Right cardiac atrium (tissue), 5 donors: ENCODE measurements around the gene SPATA1. TPM values are rescaled to one million over a fixed set of nuclear protein-coding genes. Genes with fewer than 3 reads are reported as not detected.
A peak's percentile ranks its signal among the peaks of the same experiment; 100 is the strongest.
"Not testable (repeated sequence)": the region's sequence is repeated elsewhere in the genome, so short reads cannot be mapped to it uniquely, and the experiment has no call there.

Source experiments
- ATAC-seq, 2 donors: fragments of 200-7000 bp; cut with Tn5 transposase; one replicate each; pipeline versions ENCODE4 v1.8.0 to v1.9.1; 2020; ENCODE audit warnings: moderate library complexity in 2 of 2, mild to moderate bottlenecking in 1 of 2
- DNase-seq, 3 donors: peaks; one replicate each; pipeline ENCODE4 v3.0.0-alpha.2; 2020
- H3K27ac ChIP-seq: one replicate; pipeline ENCODE4 v1.5.1; 2013; ENCODE audit warnings: mild to moderate bottlenecking, low read length, control low read depth, moderate library complexity
- H3K27me3 ChIP-seq: one replicate; pipeline ENCODE4 v1.6.1; 2013; ENCODE audit not compliant: control insufficient read depth, insufficient read depth
- H3K4me1 ChIP-seq: one replicate; pipeline ENCODE4 v1.6.1; 2013; ENCODE audit warnings: low read length; ENCODE audit not compliant: control insufficient read depth, insufficient read depth
- H3K4me3 ChIP-seq: one replicate; pipeline ENCODE4 v1.5.1; 2013; ENCODE audit warnings: low read length, control low read depth
- H3K9me3 ChIP-seq: one replicate; pipeline ENCODE4 v1.6.1; 2013; ENCODE audit warnings: low read length; ENCODE audit not compliant: control insufficient read depth
- WGBS: extraction: QIAGEN DNeasy Blood & Tissue Kit; methylation state at CpG from one replicate; pipeline ENCODE4 v1.1.7; 2013; 5-methylcytosine and 5-hydroxymethylcytosine counted together
- intact Hi-C, 4 donors: fragments of 100-400 bp; cut with DNase I; formaldehyde crosslinking; loops; one replicate each; pipeline versions ENCODE4 v1.11.0 to v1.14.0; 2022 to 2023
- polyA plus RNA-seq: library from polyadenylated mRNA; stranded (reverse); fragments of 200-250 nt; gene quantifications from one replicate; pipeline ENCODE4 v1.2.3, GENCODE V29; 2013
- total RNA-seq, 4 donors: library from RNA; stranded (reverse); fragmentation: NEBNext Ultra II Directional; extraction: Animal tissue kit (Norgen Biotek cat#: 25700); gene quantifications; one replicate each; pipeline ENCODE4 v1.2.1, GENCODE V29; 2021
- donor health status: healthy with polysubstance abuse.
- donor health status: DM: no; HTN: yes; CAD: no.
- donor health status: DM: no; HTN: no; CAD: no.
- donor health status: DM: no; HTN: yes; CAD: no; lungs with severe emphysema.
- donor health status: DM: yes; HTN: yes; CAD: no.

SPATA1 gene
- total and polyA plus RNA-seq, 5 donors: 0.57 to 2.5 (median 1.4) TPM

DNA sequence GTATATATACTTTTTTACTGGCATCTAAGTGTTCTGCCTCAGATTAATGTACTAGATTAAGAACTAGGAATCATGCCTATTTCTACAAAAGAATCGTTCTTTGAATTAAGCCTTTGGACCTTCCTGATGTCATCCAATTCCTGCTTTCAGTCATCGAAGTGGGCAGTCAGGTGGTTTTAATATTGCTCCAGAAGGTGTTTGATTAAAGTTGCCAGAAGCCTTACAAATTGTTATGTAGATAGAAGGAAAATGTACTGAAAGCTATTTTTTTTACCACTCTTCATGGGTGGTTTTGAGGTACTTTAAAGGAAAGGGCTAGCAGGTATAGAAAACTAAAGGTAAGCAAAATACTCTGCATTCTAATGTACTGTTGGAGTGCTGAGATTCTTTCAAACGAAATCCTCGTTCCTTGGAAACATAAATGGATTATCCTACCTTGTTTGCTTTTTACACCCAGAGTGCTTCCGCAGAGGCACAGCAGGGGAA is 67.3 kb downstream of the SPATA1 start:
- peak overlapping the region; percentile 75 for H3K4me3 ChIP-seq
- no peaks in the 10 kb centered on the region for H3K27me3 ChIP-seq
- no peaks in the 10 kb centered on the region for H3K9me3 ChIP-seq
- peaks cover 2% of the 10 kb centered on the region for H3K4me1 ChIP-seq
- ATAC-seq (no peak), DNase-seq (no peak)
- 16% methylated on average over 5 of the region's 5 CpGs for WGBS
- peak overlapping the region; percentile 95 for H3K27ac ChIP-seq
- intact Hi-C loops: loop anchor here in 1 of 4 donors (5.0 kb wide), 1 partner anchor 49 kb away; no protein-coding TSS in a partner anchor

DNA sequence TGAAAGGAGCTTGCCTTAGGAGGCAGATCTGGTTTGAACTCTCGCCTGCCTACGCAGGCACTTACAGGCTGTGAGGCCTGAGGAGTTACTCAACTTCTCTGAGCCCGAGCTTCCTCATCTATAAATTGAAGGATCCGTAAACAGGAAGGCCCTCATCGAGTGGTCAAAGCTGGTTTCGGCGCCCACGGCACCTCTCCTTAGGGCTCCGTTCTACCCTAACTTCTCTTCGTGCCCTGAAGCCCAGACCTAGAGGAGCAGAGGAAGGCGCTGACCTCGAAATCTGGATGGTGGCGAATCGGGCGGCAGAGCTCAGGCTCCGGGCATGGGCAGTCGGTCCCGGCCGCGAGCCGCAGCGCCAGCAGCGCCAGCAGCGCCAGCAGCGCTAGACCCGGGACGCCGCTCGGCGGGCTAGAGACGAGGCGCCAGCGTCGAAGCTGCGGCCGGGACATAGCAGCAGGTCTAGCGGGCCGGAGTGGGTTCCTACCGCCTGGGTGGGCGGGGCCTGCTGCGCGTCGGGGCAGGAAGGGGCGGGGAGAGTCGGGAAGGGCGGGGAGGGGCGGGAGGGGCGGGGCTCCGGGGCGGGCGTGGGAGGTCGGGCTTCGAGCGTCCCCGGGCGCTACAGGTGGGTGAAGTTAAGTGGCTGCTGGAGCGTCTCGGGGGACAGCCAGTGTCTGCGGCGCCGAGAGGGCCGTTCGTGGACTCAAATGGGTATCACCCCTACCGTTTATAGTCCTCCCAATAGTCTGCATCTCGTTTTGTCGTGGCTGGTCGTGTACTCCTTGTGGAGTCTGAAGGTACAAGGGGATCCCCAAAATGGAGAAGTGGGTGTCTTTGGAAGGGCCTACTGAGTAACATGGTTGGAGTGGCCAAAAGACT is 68.0 kb downstream of the SPATA1 start, which contains the start of gene CTBS:
Gene CTBS (minus strand): TSS at position 474 of the 876 bp plus-strand sequence. CDS start 25 bp downstream, at position 449.
- DNase-seq (peak; percentile 91 to 96 (median 95)), ATAC-seq (peak; percentile 98 to 99)
- H3K4me3 ChIP-seq: peak within 1 kb of the TSS; percentile 75
- peaks cover 2% of the 10 kb centered on the region for H3K4me1 ChIP-seq
- intact Hi-C loops: loop anchor here in 1 of 4 donors (5.0 kb wide), 1 partner anchor 48 kb away; no protein-coding TSS in a partner anchor
- WGBS: 1% methylated on average over 67 of the region's 67 CpGs
- no peaks in the 10 kb centered on the region for H3K9me3 ChIP-seq
- H3K27me3 ChIP-seq: no peaks in the 10 kb centered on the region
- peak within 1 kb of the TSS; percentile 95 for H3K27ac ChIP-seq

DNA sequence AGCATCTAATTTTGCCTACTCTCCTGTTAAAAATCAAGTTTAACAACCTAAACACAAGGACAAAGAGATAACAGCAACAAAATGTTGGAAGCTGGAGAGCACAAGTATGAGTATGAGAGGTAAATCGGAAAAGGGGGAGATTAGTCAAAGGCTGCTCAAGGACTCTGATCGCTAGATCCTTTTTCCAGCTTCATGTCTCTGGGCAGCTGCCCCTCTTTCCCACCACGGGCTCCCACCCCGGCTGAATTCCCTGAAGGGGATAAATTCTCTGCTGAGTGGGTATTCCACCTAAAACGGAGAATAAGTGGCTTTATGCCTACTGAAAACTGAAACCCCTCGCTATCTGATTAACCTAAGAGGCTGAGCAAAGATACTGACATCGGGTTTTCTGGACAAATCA is 68.8 kb downstream of the SPATA1 start:
- no peak for ATAC-seq
- DNase-seq: no peak
- H3K4me3 ChIP-seq: peak overlapping the region; percentile 75
- no peak overlapping the region for H3K27ac ChIP-seq
- 75% methylated on average over 7 of the region's 7 CpGs for WGBS
- no peaks in the 10 kb centered on the region for H3K27me3 ChIP-seq
- intact Hi-C loops: loop anchor here in 1 of 4 donors (5.0 kb wide), 1 partner anchor 47 kb away; no protein-coding TSS in a partner anchor
- no peaks in the 10 kb centered on the region for H3K9me3 ChIP-seq
- peaks cover 2% of the 10 kb centered on the region for H3K4me1 ChIP-seq

DNA sequence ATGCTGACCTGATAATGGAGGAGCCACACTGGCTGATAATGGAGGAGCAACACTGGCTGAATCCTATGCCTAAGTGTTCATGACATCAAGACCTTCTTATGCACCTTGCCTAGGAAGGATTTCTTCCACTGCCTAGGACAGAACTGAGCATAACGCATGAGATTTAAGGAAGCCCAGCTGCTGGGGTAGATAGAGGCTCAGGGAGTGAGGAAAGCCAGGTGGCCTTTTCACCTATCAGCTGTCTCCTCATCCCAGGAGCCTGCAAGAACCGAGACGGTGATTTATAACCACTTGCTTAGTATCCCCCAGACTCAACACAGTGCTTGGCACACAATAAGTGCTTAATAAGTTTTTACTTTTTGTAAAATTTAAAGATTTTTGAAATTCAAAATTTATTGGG is 75.5 kb downstream of the SPATA1 start:
- no peak for ATAC-seq
- H3K27me3 ChIP-seq: no peaks in the 10 kb centered on the region

DNA sequence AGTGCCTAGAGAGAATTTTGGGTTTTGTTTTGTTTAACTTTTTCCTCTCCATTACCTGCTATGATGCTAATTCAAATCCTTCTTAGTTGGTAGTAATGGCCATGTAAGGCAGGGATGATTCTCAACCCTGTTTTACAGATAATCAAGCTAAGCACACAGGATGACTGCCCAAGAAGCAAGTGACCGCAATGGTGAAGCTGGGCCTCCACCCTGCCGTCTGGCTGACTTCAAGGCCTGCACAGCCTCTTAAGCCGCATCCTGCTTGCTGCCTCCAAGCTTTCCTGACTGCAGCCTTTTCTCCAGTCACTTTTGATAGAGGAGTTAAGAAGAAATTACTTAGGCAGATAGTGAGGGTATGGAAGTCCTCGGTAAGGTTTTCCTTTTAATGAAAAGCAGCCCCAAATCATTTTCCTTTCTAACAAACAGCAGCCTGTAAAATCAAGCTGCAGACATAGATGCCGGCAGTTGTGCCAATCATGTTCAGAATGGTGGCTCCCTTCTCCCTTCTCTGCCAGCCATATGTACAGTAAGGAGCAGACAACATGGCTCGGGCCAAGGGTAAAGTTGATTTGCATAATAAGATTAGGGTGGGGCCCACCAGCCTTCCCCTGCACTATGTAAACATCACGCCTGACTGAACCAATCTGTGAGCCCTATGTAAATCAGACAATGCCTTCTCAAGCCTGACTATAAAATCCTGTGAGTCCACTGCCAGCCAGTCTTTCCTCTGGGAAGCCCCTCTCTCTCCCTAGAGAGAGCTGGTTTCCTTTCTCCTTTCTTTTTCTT is 76.8 kb downstream of the SPATA1 start:
- Histone ChIP-seq H3K27ac (no peak overlapping the region), H3K4me1 (no peaks in the 10 kb centered on the region), H3K4me3 (no peak overlapping the region), H3K27me3 (no peaks in the 10 kb centered on the region), H3K9me3 (no peaks in the 10 kb centered on the region)
- no peak for DNase-seq
- 60% methylated on average over 7 of the region's 7 CpGs for WGBS
- peak; percentile 69 to 84 for ATAC-seq
- intact Hi-C loops: no loop called here

More for the DNA sequence above, 75.5 kb downstream of the SPATA1 start:
- H3K4me3 ChIP-seq: no peak overlapping the region
- no peak overlapping the region for H3K27ac ChIP-seq
- intact Hi-C loops: no loop called here
- H3K9me3 ChIP-seq: no peaks in the 10 kb centered on the region
- WGBS: 87% methylated on average over 3 of the region's 3 CpGs
- H3K4me1 ChIP-seq: no peaks in the 10 kb centered on the region
- no peak for DNase-seq

DNA sequence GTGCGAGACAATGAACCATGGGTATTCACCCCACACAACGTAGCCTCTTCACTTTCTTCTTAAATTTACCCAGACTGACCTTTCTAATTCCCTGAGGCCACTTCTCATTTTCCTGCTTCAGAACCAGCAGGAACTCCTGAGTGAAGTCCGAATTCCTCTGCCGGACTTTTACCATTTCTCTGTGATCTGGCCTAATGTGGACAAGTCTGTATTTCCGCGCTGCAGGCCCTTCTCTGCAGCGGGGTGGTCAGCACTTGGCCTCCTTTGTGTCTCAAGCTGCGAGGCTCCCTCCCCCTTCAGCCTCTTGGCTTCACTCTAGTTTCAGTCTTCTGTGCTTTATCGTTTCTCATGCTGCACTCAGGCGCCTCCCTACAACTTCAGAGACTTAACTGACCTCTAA is 77.5 kb downstream of the SPATA1 start:
- intact Hi-C loops: no loop called here
- Histone ChIP-seq H3K27me3 (no peaks in the 10 kb centered on the region), H3K27ac (no peak overlapping the region), H3K4me3 (no peak overlapping the region), H3K4me1 (no peaks in the 10 kb centered on the region), H3K9me3 (no peaks in the 10 kb centered on the region)
- ATAC-seq: peak; percentile 57 to 75
- DNase-seq: peak in 2 of 3 donors; percentile 45 to 60
- WGBS: 39% methylated on average over 10 of the region's 10 CpGs

DNA sequence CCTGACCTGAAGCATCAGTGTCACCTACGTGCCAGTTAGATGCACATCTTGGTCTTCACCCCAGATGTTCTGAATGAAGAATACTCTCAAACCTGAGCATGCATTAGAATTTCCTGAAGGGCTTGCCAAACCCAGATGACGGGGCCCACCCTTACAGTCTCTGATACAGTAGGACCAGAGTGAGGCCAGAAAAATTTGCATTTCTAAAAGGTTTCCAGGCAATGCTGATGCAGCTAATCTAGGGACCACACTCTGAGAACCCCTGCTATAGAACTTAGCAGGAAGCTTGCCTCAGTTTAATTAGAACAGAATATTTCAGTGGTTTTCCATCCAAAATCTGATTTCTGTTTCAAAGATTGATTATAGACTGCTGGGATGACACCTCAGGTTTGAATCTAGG is 77.9 kb downstream of the SPATA1 start:
- 56% methylated on average over 2 of the region's 2 CpGs for WGBS
- H3K27ac ChIP-seq: no peak overlapping the region
- H3K27me3 ChIP-seq: no peaks in the 10 kb centered on the region
- ATAC-seq (no peak), DNase-seq (no peak)
- intact Hi-C loops: no loop called here
- no peaks in the 10 kb centered on the region for H3K9me3 ChIP-seq
- H3K4me3 ChIP-seq: no peak overlapping the region
- no peaks in the 10 kb centered on the region for H3K4me1 ChIP-seq

DNA sequence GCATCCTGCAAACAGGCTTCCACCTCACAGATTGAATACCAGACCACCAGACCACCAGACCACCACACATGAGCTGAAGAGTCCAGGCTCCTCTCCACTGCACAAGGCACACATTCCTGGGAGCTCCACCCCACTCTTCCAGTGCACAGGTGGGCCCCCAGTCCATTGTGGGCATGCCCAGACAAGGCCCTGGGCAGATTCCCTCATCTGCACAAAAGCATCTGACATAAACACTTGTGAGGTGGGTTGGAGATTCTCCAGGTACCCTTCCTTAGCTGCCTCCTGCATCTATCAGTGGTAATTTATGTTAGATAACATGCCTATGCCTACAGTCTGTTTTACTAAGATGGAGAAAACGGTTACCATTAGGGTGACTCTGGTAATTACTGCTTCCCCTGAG is 79.6 kb downstream of the SPATA1 start:
- intact Hi-C loops: no loop called here
- Histone ChIP-seq H3K27me3 (no peaks in the 10 kb centered on the region), H3K9me3 (no peaks in the 10 kb centered on the region), H3K27ac (no peak overlapping the region), H3K4me1 (no peaks in the 10 kb centered on the region), H3K4me3 (no peak overlapping the region)
- 54% methylated on average over 1 of the region's 1 CpG for WGBS
- ATAC-seq: no peak
- no peak for DNase-seq

DNA sequence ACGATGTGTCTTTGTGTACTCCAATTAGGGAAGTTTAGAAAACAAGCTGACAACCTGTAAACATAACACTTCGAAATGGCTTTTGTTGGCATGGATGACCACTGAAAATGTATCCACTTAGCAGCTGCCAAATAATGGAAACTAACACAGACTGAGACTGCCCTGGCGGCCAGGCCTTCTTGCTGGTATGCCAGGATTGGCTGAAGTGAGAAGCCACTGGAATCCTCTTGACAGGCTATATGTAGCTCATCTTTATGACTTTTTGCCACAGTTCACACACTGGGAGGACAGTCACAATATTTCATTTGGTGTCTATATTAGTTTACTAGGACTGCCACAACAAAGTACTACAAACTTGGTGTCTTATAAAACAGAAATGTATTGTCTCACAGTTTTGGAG is 80.9 kb downstream of the SPATA1 start:
- ATAC-seq: no peak
- intact Hi-C loops: no loop called here
- no peak overlapping the region for H3K27ac ChIP-seq
- no peaks in the 10 kb centered on the region for H3K9me3 ChIP-seq
- no peak for DNase-seq
- 78% methylated on average over 3 of the region's 3 CpGs for WGBS
- H3K27me3 ChIP-seq: no peaks in the 10 kb centered on the region
- H3K4me1 ChIP-seq: no peaks in the 10 kb centered on the region
- no peak overlapping the region for H3K4me3 ChIP-seq

DNA sequence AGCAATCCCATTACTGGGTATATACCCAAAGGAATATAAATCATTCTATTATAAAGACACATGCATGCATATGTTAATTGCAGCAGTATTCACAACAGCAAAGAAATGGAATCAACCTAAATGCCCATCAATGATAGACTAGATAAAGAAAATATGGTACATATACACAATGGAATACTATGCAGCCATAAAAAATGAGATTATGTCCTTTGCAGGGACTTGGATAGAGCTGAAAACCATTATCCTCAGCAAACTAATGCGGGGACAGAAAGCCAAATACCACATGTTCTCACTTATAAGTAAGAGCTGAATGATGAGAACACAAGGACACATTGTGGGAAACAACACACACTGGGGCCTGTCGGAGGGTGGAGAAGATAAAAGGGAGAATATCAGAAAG is 88.8 kb downstream of the SPATA1 start:
- H3K9me3 ChIP-seq, intact Hi-C loops, H3K4me1 ChIP-seq, ATAC-seq, H3K4me3 ChIP-seq, H3K27me3 ChIP-seq, DNase-seq, H3K27ac ChIP-seq: not testable (repeated sequence)
- 87% methylated on average over 2 of the region's 2 CpGs for WGBS

DNA sequence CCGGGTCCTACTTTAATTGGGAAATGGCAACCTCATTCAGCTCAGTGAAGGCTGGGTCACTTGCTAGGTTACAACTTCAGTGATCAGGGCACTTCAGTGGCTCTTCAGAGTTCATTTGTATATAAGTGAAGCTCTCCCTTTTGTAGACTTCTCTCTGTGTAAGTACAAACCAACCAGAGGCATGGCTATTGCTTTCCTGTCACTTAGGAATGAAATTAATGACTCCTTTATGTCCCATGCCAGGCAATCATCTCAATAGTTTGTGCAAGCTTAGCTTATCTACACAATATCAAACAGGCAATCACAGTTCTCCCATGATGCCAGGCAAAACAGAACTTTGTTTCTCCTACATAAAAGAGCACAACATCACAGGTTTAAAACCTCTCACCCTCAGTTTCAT is 90.8 kb downstream of the SPATA1 start:
- H3K4me3 ChIP-seq: no peak overlapping the region
- ATAC-seq (no peak), DNase-seq (no peak)
- intact Hi-C loops: no loop called here
- H3K27ac ChIP-seq: no peak overlapping the region
- WGBS: 97% methylated on average over 1 of the region's 1 CpG
- no peaks in the 10 kb centered on the region for H3K27me3 ChIP-seq
- H3K4me1 ChIP-seq: peaks cover 2% of the 10 kb centered on the region
- H3K9me3 ChIP-seq: no peaks in the 10 kb centered on the region
